SK-N-SH (cell line): Measurements from ENCODE around the gene SPEF2. TPM values are rescaled to one million over a fixed set of nuclear protein-coding genes. Genes with fewer than 3 reads are reported as not detected.

Source experiments
- CTCF ChIA-PET: fragments of 300-600, 350-600 bp; formaldehyde crosslinking; extraction: SDS; loops from one replicate; lab custom pipeline; 2021; lab: Yijun Ruan, JAX
- POLR2A ChIA-PET: fragments of 350-600 bp; sonication (Branson Sonifier 250); formaldehyde crosslinking; extraction: SDS; loops from one replicate; lab custom pipeline; 2020; ENCODE audit warnings: antibody characterized with exemption, inconsistent platforms; lab: Yijun Ruan, JAX
- DNase-seq: peaks from one replicate; pipeline ENCODE4 v3.0.0; 2012
- H2AFZ ChIP-seq: fragments of 200-600 bp; sonication (generic); 2 replicates; pipeline ENCODE4 v1.8.1; 2016; ENCODE audit warnings: antibody characterized with exemption, mild to moderate bottlenecking, low read depth
- H3F3A ChIP-seq: fragments of 200-600 bp; sonication (generic); replicated peaks from 2 replicates; pipeline ENCODE3; 2016; ENCODE audit warnings: antibody characterized with exemption, mild to moderate bottlenecking; ENCODE audit not compliant: insufficient read depth
- H3K27ac ChIP-seq, 2 experiments: fragments of 200-500 bp in 1 of 2; fragments of 200-600 bp in 1 of 2; sonication (Bioruptor generic) in 1 of 2; sonication (generic), shearing (Covaris generic) in 1 of 2; 2 replicates each; pipeline versions ENCODE4 v1.5.1 to v1.6.1; 2014 to 2016; ENCODE audit warnings: low read depth in 2 of 2, inconsistent platforms in 1 of 2, low read length in 1 of 2, mild to moderate bottlenecking in 1 of 2, mixed read lengths in 1 of 2
- H3K27me3 ChIP-seq: fragments of 200-600 bp; sonication (generic), shearing (Covaris generic); 2 replicates; pipeline ENCODE4 v1.6.1; 2016; ENCODE audit warnings: mixed run types; ENCODE audit not compliant: insufficient read depth
- H3K36me3 ChIP-seq, 2 experiments: fragments of 200-500 bp in 1 of 2; fragments of 200-600 bp in 1 of 2; sonication (Bioruptor generic) in 1 of 2; sonication (generic) in 1 of 2; replicated peaks in 1 of 2; 2 replicates each; pipeline versions ENCODE3 to v1.5.1; 2014 to 2016; ENCODE audit warnings: low read length in 1 of 2, mild to moderate bottlenecking in 1 of 2; ENCODE audit not compliant: insufficient read depth in 2 of 2, control insufficient read depth in 1 of 2
- H3K4me1 ChIP-seq, 2 experiments: fragments of 200-500 bp in 1 of 2; fragments of 200-600 bp in 1 of 2; sonication (Bioruptor generic) in 1 of 2; sonication (generic), shearing (Covaris generic) in 1 of 2; 2 replicates each; pipeline versions ENCODE4 v1.5.1 to v1.6.1; 2014 to 2016; ENCODE audit warnings: low read depth in 1 of 2, low read length in 1 of 2, mixed run types in 1 of 2; ENCODE audit not compliant: insufficient read depth in 2 of 2, control insufficient read depth in 1 of 2
- H3K4me2 ChIP-seq: fragments of 200-600 bp; sonication (generic), shearing (Covaris generic); 2 replicates; pipeline ENCODE4 v1.6.1; 2017; ENCODE audit warnings: mixed run types
- H3K4me3 ChIP-seq, 2 experiments: fragments of 200-500 bp in 1 of 2; fragments of 200-600 bp in 1 of 2; sonication (Bioruptor generic) in 1 of 2; sonication (generic), shearing (Covaris generic) in 1 of 2; 2 replicates each; pipeline versions ENCODE4 v1.5.1 to v1.8.1; 2014 to 2016; ENCODE audit warnings: low read depth in 2 of 2, inconsistent platforms in 1 of 2, low read length in 1 of 2, mild to moderate bottlenecking in 1 of 2, mixed read lengths in 1 of 2, moderate library complexity in 1 of 2
- H3K79me2 ChIP-seq: fragments of 200-600 bp; sonication (generic); 2 replicates; pipeline ENCODE4 v1.8.1; 2017; ENCODE audit warnings: mild to moderate bottlenecking; ENCODE audit not compliant: insufficient read depth
- H3K9ac ChIP-seq: fragments of 200-600 bp; sonication (generic); 2 replicates; pipeline ENCODE4 v1.6.1; 2017; ENCODE audit warnings: mixed run types
- H3K9me2 ChIP-seq: fragments of 200-600 bp; sonication (generic); 2 replicates; pipeline ENCODE4 v1.6.1; 2017; ENCODE audit warnings: mixed run types
- H3K9me3 ChIP-seq: fragments of 200-600 bp; sonication (generic); 2 replicates; pipeline ENCODE4 v1.6.1; 2017; ENCODE audit warnings: mixed run types, mild to moderate bottlenecking, moderate library complexity
- H4K20me1 ChIP-seq: fragments of 200-600 bp; sonication (generic); 2 replicates; pipeline ENCODE4 v1.6.1; 2017; ENCODE audit warnings: mild to moderate bottlenecking, mixed run types; ENCODE audit not compliant: insufficient read depth
- ELF1 ChIP-seq: IDR thresholded peaks from 2 replicates; pipeline ENCODE4 v1.4.0; 2012
- EP300 ChIP-seq, 2 experiments: IDR thresholded peaks; 2 replicates each; pipeline versions ENCODE4 v1.4.0 to v1.6.1; 2012; ENCODE audit warnings: borderline replicate concordance in 1 of 2, low read depth in 1 of 2, low read length in 1 of 2
- EZH2phosphoT487 ChIP-seq: fragments of 200-600 bp; sonication (generic); IDR thresholded peaks from 2 replicates; pipeline ENCODE4 v1.6.1; 2017; ENCODE audit warnings: low read depth, mixed run types, mild to moderate bottlenecking, antibody characterized with exemption, moderate library complexity, borderline replicate concordance
- FOXJ3 ChIP-seq: sonication (generic); formaldehyde crosslinking; IDR thresholded peaks from 2 replicates; pipeline ENCODE4 v1.5.1; 2020; ENCODE audit warnings: mild to moderate bottlenecking, missing genetic modification reagents
- GABPA ChIP-seq: IDR thresholded peaks from 2 replicates; pipeline ENCODE4 v1.4.0; 2012; ENCODE audit warnings: low read depth, mild to moderate bottlenecking
- GATA2 ChIP-seq: sonication (generic); formaldehyde crosslinking; IDR thresholded peaks from 2 replicates; pipeline ENCODE4 v1.5.0; 2020; ENCODE audit warnings: mild to moderate bottlenecking, missing genetic modification reagents
- IRF3 ChIP-seq: fragments of 150-350 bp; IDR thresholded peaks from 2 replicates; pipeline ENCODE4 v1.6.1; 2016; ENCODE audit warnings: mild to moderate bottlenecking, low read depth, low read length
- MAX ChIP-seq: IDR thresholded peaks from 2 replicates; pipeline ENCODE4 v1.4.0; 2012; ENCODE audit warnings: low read depth
- MEF2A ChIP-seq: IDR thresholded peaks from 2 replicates; pipeline ENCODE4 v1.4.0; 2012; ENCODE audit warnings: low read depth, borderline replicate concordance
- MXI1 ChIP-seq: IDR thresholded peaks from 2 replicates; pipeline ENCODE4 v1.6.1; 2012; ENCODE audit warnings: mild to moderate bottlenecking, low read depth, low read length, improper control_type of control experiment
- NFIC ChIP-seq: IDR thresholded peaks from 2 replicates; pipeline ENCODE4 v1.4.0; 2012; ENCODE audit warnings: borderline replicate concordance
- NRF1 ChIP-seq: IDR thresholded peaks from 2 replicates; pipeline ENCODE4 v1.6.1; 2012; ENCODE audit warnings: low read depth, mild to moderate bottlenecking, low read length
- POLR2AphosphoS5 ChIP-seq: IDR thresholded peaks from 2 replicates; pipeline ENCODE4 v1.6.1; 2012; ENCODE audit warnings: low read depth, low read length
- RCOR1 ChIP-seq: fragments of 150-350 bp; IDR thresholded peaks from 2 replicates; pipeline ENCODE4 v1.6.1; 2017; ENCODE audit warnings: antibody characterized with exemption, low read length
- RFX5 ChIP-seq: IDR thresholded peaks from 2 replicates; pipeline ENCODE4 v1.6.1; 2012; ENCODE audit warnings: mild to moderate bottlenecking, improper control_type of control experiment, low read length
- RXRA ChIP-seq: IDR thresholded peaks from 2 replicates; pipeline ENCODE4 v1.4.0; 2012; ENCODE audit warnings: low read depth, mild to moderate bottlenecking, borderline replicate concordance
- TAF1 ChIP-seq: IDR thresholded peaks from 2 replicates; pipeline ENCODE4 v1.6.1; 2012; ENCODE audit warnings: low read depth, mild to moderate bottlenecking, low read length, moderate library complexity, borderline replicate concordance
- TEAD4 ChIP-seq: IDR thresholded peaks from 2 replicates; pipeline ENCODE4 v1.4.0; 2012; ENCODE audit warnings: mild to moderate bottlenecking, borderline replicate concordance; ENCODE audit not compliant: insufficient read depth
- YY1 ChIP-seq: IDR thresholded peaks from 2 replicates; pipeline ENCODE4 v1.4.0; 2012; ENCODE audit warnings: low read depth, mild to moderate bottlenecking
- ZBTB33 ChIP-seq: IDR thresholded peaks from 2 replicates; pipeline ENCODE4 v1.4.0; 2012; ENCODE audit warnings: low read depth, borderline replicate concordance
- WGBS: methylation state at CpG from one replicate; pipeline ENCODE4 v1.1.6; 2017; ENCODE audit warnings: low lambda C conversion rate; 5-methylcytosine and 5-hydroxymethylcytosine counted together
- polyA plus RNA-seq, 3 experiments: library from polyadenylated mRNA; depleted of rRNA; stranded (reverse); fragments of >200 nt; gene quantifications; 2 replicates each; pipeline ENCODE4 v1.2.3, GENCODE V29; 2012

Gene SPEF2
- polyA plus RNA-seq, 1 of the 3 experiments (the other 2 are of a cell fraction), result 1.6 TPM

GRCh38 chr5:35773967-35774366 lies 156.3 kb downstream of the SPEF2 start:
- TF ChIP-seq NRF1, result no peak
- TF ChIP-seq YY1, result no peak
- TF ChIP-seq RXRA, result no peak
- no peak for TF ChIP-seq MEF2A
- TF ChIP-seq RCOR1, result no peak
- TF ChIP-seq IRF3, result no peak
- no peak for TF ChIP-seq TEAD4
- TF ChIP-seq EZH2phosphoT487, result no peak
- TF ChIP-seq RFX5, result no peak
- TF ChIP-seq GATA2 (CRISPR knock-in tag), result no peak
- TF ChIP-seq TAF1, result no peak
- no peak for TF ChIP-seq NFIC
- no peak for TF ChIP-seq POLR2AphosphoS5
- TF ChIP-seq EP300 (IDR thresholded peaks at IDR 0.05; ENCODE audit: borderline replicate concordance in 1 of 2, low read depth in 1 of 2, low read length in 1 of 2), result no peak
- TF ChIP-seq MAX, result no peak
- no peak for TF ChIP-seq ELF1
- TF ChIP-seq GABPA, result no peak
- TF ChIP-seq ZBTB33, result no peak
- TF ChIP-seq MXI1, result no peak
- no peak for TF ChIP-seq FOXJ3 (CRISPR knock-in tag)
- H3K4me2 ChIP-seq, result no peak overlapping the region
- ChIA-PET POLR2A (no interaction called here), CTCF (interaction anchor here (1.2 kb wide), 1 partner anchor 152 kb away, joined by 5 read pairs; no protein-coding TSS in a partner anchor)
- no peaks in the 10 kb centered on the region for H3K9me3 ChIP-seq
- H3F3A ChIP-seq, result no peaks in the 10 kb centered on the region
- no peak for DNase-seq
- 0 out of 4 replicates have a peak, but pooled peaks cover 0 to 3% of the 10 kb centered on the region in 2 experiments for H3K4me1 ChIP-seq
- H3K4me3 ChIP-seq, result no peak overlapping the region
- no peaks in the 10 kb centered on the region; the same call in 1 of the 2 replicates for H3K9me2 ChIP-seq
- H3K27ac ChIP-seq, result no peak overlapping the region
- H3K79me2 ChIP-seq, result no peaks in the 10 kb centered on the region
- no peak overlapping the region for H3K9ac ChIP-seq
- H3K27me3 ChIP-seq, result no peaks in the 10 kb centered on the region
- H3K36me3 ChIP-seq, result no peaks in the 10 kb centered on the region
- H4K20me1 ChIP-seq, result no peaks in the 10 kb centered on the region
- WGBS, result 70% methylated on average over 6 of the region's 6 CpGs
- H2AFZ ChIP-seq, result no peak overlapping the region
